Medulla oblongata (tissue), 1 donor: Measurements from ENCODE around the gene LCOR.
A peak's percentile ranks its signal among the peaks of the same experiment; 100 is the strongest.
"Not testable (repeated sequence)": the region's sequence is repeated elsewhere in the genome, so short reads cannot be mapped to it uniquely, and the experiment has no call there.

Experiments used
- DNase-seq: peaks from one replicate; pipeline ENCODE4 v3.0.0-alpha.2; 2015; ENCODE audit errors: extremely low spot score

Gene LCOR

DNA sequence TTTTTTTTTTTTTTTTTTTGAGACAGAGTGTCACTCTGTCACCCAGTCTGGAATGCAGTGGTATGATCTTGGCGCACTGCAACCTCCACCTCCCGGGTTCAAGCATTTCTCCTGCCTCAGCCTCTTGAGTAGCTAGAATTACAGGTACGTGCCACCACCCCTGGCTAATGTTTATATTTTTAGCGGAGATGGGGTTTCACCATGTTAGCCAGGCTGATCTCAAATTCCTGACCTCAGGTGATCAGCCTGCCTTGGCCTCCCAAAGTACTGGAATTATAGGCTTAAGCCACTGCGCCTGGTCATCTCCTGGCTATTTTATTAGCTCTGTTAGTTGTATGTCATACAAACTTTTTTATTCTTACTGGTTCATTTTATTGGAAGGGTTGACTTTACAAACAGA, 103.0 kb downstream of the LCOR start:
- DNase-seq = no peak

DNA sequence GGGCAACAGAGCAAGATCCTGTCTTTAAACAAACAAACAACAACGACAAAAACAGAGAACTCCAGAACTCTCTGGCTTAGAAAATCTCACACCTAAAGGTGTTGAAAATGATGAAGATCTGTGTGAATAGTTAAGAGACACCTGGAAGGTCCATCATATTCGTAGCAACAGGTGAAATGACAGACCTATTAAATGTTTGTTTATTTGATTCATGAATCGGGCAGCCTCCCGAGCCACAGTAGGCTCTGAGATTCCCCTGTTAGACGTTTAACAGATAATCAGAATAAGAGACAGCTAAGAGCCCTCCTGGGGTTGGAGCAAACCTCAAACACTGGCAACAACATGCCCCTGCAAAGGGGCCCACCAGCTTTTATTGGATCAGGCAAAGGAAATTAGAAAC, 103.7 kb downstream of the LCOR start:
- DNase-seq = no peak

DNA sequence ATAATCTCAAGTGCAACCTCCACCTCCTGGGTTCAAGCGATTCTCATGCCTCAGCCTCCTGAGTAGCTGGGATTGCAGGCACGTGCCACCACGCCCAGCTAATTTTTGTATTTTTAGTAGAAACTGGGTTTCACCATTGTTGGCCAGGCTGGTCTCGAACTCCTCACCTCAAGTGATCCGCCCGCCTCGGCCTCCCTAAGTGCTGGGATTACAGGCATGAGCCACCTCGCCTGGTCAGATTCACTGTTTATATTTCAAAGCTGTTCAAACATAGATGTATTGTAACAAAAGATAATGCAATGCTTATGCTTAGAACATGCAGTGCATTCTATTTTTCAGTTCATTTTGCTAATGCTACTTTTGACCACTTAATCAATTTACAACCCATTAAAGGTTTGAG, 111.1 kb downstream of the LCOR start:
- not testable (repeated sequence) for DNase-seq

DNA sequence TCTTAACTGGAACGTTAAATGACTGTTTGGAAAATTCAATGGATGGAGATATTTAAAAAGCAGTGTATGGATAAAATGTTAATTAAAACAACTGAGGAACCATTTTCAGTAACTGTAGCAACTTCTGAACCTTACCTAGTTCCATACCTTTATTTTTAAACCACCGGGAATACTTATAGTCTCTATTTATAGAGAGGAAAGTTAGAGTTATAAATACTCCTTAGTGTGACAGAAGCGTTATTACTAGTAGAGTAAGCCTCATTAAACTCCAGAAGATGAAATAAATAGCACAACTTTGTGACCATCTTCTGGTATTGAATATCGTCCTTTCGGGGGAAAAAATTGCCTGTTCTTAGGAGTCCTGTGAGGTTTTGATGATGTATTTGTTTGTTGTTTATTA, 114.9 kb downstream of the LCOR start:
- no peak for DNase-seq

DNA sequence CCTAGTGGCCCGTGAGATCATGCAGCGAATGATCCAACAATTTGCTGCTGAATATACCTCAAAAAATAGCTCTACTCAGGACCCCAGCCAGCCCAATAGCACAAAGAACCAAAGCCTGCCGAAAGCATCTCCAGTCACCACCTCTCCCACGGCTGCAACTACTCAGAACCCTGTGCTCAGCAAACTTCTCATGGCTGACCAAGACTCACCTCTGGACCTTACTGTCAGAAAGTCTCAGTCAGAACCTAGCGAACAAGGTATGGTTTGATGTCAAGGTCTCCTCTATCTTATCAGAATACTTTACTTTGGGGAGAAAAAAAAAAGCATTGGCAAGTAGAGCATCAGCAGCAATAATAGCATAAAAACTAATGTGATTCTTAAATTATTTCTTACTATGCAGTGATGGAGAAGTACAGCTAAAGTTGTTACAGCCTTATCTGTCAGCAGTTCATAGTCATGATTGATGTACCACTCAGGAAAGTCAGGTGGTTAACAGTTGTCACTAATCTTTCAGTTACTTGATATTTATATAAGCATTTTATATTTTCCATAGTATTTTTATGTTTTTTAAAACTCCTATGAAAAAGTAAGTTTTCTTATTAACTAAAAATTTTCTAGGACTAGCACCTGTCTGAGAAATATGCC, 117.1 kb downstream of the LCOR start:
- no peak for DNase-seq

DNA sequence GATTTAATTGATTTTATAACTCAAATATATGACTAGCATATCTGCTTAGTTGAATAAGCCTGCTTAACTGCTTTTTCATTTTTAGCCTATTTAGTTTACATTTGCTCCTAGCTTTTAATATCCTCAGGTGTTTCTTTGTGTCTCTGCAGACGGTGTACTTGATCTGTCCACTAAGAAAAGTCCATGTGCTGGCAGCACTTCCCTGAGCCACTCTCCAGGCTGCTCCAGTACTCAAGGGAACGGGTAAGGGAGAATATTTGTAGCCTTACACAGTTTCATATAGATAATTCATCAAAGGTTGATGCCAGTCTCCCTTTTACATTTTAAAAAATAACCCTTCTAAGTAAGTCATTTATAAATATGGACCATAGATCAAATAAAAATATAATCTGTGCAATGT, 119.9 kb downstream of the LCOR start:
- no peak for DNase-seq

DNA sequence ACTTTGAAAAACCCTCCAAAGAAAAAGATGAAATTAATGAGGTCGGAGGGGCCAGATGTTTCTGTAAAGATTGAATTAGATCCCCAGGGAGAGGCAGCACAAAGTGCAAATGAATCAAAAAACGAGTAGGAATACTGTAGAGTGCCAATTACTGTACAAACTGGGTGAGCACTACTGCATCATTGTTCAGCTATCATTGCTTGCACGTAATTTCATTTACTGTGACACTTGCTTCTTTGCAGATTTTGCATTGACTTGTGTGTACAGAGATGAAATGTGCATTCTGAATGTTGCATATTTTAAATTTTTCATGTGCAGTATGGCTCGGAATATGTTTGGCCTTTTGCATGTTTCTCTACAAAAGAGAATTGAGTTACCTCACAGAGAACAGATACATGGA, 123.7 kb downstream of the LCOR start:
- DNase-seq = no peak

DNA sequence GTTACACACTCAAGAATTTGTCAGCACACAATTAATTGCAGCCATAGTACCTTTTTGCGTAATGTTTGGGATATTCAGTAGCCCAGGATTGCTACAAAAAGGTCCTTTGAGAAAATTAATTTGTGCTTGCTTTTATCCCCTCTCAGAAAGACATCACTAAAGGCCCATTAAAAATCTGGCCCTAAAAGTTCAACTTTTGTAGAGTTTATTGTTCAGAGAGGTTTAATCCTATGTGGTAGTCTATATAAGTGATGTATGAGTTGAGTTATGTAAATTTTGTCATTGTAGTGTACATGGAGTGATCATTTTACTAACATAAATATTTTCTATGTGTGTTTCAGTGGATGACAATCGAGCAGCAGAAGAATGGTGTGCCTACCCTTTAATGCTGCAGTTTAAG, 126.0 kb downstream of the LCOR start:
- no peak for DNase-seq

DNA sequence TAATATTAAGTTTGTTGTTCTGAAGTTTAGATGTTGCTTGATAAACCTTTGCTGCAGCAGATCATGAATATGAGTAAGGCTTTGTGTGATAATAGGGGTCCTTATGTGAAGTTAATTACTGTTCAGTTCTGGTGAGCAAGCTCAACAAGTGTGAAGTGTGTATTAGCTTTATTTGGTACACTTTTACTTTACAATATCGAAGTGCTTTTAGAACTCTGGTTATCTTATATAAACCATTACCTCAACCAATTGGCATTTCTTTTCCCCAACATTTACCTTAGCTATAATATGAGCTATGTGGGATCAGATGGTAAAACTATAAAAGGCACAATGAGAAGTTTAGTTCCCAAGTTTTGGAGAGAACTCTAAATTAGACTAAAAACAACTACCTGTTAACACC, 127.6 kb downstream of the LCOR start:
- no peak for DNase-seq

DNA sequence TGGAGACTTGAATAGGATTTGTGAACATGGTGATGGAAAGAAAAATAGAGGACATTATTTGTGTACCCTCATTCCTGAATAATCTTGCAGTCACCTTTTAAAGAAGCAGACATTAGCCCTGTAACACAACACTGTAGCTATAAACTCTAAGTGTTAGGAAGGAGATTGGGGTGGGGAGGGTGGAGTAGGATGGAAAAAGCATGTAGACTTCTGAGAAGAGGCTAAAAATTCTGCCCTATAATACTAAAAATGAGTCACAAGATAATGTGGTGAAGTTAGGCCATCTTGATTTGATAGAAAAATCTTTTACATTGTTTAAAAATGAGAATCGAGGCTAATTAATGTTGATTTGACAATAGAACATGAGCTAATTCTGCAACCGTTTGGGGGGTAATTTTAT, 128.8 kb downstream of the LCOR start:
- no peak for DNase-seq

DNA sequence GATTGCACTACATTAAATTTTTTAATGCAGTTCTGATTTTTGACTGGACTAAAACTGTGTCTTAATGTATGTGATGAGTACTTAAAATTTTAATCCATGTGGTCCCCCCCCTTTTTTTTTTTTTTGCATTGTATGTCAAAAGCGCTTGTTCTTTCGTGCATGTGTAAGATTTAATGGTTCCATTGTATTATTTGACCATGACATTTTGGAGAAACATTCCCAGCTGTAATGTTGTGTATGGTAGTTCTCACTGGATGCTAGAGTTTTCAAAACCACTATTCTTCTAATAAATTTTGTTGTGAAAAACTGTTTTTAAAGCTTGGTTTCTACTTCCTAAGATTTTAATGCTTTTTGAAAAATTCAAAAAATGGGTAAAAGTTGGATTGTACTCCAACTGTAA, 132.0 kb downstream of the LCOR start:
- DNase-seq = no peak

DNA sequence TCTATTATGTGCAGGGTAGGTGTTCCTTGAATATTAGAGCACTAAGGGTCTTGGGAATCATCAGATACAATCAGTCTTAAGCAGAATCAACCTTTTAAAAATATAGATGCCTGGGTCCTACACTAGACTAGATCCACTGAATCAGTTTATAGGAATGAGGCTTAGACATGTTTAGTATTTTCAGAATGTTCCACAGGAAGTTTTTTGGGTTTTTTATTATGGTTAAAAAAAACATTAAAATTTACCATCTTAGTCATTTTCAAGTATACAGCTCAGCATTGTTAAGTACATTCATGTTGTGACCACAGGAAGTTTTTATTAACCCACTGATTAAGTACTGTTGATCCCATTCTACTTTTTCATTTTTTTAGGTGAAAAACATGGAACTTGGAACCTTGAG, 135.7 kb downstream of the LCOR start:
- DNase-seq = no peak

DNA sequence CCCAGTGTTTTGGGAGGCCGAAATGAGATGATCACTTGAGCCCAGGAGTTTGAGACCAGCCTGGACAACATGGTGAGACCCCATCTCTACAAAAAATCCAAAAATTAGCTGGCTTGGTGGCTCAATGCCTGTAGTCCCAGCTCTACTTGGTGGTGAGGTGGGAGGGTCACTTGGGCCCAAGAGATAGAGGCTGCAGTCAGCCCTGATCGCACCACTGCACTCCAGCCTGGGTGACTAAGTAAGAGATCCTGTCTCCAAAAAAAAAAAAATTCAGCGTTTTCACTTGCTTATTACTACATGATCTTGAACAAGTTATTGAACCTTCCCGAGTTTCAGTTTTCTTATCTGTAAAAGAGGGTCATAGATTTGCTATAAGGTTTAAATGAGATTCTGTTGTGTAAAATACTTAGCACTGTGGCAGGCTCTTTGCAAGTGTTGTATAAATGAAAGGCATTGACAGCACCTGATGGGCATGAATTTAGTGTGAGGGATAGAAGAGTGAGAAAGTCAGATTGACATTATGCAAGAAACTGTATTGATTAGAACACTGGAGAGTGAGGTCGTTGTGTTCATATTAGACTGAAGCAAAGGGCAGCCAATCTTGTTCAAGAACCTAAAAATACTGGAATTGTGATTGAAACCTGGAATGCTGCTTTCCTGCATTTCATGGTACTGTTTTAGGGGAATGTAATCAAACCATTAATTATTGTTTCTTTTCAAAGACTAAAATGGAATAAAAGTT, 136.8 kb downstream of the LCOR start:
- DNase-seq = no peak

DNA sequence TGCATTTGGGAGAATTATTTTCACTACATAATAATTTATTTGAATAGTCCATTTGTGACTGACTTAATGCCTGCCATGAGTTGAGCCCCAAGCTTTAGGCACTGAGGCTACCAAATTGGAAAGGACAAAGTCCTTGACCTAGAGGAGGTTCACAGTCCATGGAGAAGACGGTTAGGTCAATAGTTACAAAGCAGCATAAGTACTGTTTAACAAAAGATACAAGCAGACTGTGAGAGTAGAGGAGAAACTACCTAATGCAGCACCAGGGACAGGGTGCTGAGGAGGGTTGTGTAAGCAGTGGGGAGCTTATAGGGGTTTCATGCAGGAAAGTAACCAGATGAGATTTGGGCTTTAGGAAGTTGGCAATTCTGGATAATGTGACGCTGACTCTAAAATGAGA, 139.2 kb downstream of the LCOR start:
- DNase-seq = no peak

DNA sequence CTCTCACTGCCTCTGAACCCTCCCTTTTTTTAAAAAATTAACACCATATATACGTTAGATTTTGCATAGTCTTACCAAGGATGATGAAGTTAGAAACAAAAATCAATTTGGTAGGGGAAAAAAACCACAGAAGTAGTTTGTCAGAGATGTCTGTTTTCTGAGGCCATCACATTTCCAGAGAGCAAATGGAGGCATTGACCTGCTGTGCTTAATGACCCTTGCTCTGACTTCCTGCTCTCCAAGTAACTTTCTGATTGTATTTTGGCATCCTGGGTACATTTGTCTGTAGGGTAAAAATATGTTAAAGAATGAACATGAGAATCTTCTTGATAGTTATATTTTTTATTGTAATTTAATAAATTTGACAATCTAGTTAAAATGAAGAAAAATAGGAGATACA, 140.2 kb downstream of the LCOR start:
- no peak for DNase-seq

DNA sequence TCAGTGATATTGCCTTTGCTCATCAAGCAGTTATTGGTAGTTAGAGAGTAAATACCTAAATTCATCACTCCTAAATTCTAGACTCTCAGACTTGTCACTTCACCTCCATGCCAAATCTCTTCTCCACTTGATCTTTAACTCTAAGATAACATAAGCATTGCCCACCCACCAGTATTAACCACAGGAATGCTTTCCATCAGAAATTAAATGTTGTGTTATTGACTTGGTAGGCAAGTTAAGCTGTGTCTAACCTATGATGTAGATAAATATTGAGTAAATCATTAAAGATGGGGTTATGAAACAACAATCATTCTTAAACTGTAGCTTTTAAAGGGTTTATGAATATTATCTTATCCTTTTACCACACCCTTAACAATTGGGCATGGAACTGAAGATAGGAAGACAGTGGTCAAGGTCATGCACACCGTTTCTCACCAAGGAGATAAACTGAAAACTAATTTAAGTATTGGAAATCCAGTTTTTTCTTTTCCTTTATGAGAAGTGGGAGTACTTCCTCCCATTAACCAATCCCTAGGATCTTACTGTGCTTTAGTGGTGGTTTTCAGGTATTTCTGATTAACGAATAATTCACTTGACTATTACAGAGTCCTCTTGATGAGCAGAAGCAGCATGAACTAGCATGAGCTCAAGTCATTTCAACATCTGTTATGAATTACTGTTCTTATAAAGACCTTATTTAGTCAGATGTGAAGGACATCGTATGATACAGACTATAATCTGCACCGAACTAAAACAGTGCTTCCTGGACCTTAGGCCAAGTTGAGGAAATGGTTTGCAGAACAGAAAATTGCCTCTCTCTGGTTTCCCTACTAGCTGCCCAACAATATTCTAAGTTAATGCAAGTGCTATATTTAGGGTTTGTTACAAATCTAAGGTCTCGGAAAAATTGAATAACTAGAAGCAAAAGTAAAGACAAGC, 142.0 kb downstream of the LCOR start:
- peak; percentile 43 for DNase-seq

DNA sequence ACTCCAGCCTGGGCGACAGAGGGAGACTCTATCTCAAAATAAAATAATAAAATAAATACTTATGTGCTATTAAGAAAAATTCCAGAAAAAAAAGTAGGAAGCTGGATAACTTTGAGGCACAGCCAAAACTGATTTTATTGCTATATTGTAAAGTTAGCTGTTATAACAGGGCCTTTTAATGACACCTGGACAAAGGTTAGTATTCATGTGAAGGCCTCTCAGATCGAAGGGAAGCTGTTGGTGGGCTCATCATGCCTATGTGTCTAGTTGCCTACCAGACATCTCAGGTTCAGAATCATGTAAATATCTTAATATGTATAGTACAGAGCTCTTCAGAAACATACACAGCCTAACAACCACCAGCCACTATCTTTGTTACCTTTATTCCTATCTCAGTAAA, 143.0 kb downstream of the LCOR start:
- DNase-seq = no peak

DNA sequence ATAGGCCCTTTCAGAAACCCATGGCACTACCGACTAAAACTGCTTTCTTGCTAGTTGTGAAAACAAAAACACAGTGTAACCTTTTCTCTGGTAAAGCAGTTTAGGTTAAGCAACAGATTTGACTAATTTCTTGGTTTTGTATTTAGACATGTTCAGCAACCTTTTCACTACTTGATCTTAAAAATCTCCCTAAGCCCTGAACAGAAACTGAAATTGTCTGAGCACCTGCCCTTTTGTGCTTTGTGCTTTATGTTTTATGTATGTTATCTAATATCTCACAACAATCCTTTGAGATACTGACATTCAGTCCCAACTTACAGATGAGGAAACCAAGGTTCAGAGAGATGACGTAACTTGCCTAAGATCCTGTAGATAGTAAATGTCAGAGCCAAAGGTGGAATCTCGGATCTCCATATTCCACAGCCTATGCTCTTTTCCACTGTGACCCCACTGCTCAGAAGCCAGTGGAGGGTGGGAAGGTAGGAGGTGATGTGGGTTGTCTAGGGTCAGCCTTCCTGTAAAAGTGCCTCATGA, 146.6 kb downstream of the LCOR start:
- DNase-seq = no peak

DNA sequence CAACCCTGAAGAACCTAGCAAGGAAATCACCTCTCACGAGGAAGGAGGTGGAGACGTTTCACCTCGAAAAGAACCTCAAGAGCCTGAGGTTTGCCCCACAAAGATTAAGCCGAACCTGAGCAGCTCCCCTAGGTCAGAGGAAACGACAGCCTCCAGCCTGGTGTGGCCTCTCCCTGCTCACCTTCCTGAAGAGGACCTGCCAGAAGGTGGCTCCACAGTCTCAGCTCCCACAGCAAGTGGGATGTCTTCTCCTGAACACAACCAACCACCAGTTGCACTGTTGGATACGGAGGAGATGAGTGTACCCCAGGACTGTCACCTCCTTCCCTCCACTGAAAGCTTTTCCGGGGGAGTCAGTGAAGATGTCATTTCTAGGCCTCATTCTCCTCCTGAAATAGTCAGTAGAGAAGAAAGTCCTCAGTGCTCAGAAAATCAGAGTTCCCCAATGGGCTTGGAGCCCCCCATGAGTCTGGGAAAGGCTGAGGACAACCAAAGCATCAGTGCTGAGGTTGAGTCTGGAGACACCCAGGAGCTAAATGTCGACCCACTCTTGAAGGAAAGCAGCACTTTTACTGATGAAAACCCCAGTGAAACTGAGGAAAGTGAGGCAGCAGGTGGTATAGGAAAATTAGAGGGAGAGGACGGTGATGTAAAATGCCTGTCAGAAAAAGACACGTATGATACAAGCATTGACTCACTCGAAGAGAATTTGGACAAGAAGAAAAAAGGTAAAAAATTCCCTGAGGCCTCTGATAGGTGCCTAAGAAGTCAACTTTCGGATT, 150.2 kb downstream of the LCOR start:
- DNase-seq = no peak

DNA sequence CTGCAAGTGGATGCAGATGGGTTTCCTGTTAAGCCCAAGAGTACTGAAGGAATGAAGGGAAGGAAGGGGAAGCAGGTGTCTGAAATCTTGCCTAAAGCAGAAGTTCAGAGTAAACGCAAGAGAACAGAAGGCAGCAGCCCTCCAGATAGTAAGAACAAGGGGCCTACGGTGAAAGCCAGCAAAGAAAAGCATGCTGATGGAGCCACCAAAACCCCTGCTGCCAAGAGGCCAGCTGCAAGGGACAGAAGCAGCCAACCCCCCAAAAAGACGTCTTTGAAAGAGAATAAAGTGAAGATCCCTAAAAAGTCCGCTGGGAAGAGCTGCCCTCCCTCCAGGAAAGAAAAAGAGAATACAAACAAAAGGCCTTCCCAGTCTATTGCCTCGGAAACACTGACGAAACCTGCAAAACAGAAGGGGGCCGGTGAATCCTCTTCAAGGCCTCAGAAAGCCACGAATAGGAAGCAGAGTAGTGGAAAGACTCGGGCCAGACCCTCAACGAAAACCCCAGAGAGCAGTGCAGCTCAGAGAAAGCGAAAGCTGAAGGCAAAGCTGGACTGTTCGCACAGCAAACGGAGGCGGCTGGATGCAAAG, 152.5 kb downstream of the LCOR start:
- peak; percentile 61 for DNase-seq

DNA sequence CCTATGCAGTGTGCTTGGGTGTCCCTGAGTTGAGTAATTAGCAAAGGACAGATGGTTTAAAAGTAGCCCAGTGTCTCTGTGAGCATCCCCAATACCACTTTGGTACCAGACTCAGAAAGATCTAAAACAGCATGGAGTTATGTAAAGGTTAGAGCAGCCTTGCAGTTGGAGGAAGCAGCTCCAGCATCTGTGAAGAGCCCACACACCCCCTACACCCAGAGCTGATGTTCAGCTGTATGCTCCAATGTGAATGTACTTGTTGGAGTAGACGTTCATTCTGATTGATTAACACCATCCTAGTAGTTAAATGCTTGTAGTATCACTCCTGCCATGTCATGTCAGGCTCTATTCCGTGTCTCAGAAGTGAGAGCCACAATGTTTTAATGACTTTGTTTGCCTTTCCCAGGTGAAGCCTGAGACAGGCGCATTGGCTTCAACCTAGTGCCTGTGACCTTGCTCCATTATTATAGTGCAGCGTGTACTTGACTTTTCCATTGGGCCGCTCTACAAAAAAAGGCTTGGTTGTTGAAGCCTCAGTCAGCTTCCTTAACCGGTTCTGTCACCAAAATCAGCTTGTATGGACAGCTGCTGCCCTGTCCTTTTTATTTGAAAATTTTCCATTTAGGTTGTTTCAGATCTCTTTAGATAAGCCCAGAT, 154.2 kb downstream of the LCOR start:
- no peak for DNase-seq
